PC-9 (cell line): ENCODE measurements around the gene NUP85. TPM values are rescaled to one million over a fixed set of nuclear protein-coding genes. Genes with fewer than 3 reads are reported as not detected.
"Not testable (repeated sequence)": the region's sequence is repeated elsewhere in the genome, so short reads cannot be mapped to it uniquely, and the experiment has no call there.

Experiments used
- BruUV-seq: library from RNA; stranded (reverse); fragments of 400-500 nt; replicated peaks from 2 replicates; lab custom pipeline; 2021; lab: Mats Ljungman, UMichigan
- CTCF ChIA-PET: fragments of 300-600 bp; sonication (Branson Sonifier 250); formaldehyde crosslinking; loops from one replicate; lab custom pipeline; 2022; ENCODE audit warnings: antibody characterized with exemption; lab: Charles Lee
- POLR2A ChIA-PET: fragments of 300-600 bp; sonication (Branson Sonifier 250); formaldehyde crosslinking; loops from one replicate; lab custom pipeline; 2022; ENCODE audit warnings: antibody characterized with exemption; ENCODE audit not compliant: unreplicated experiment; lab: Charles Lee
- DNase-seq, 2 experiments: peaks; one replicate each; pipeline versions ENCODE4 v3.0.0 to v3.0.0-alpha.2; 2015 to 2022; ENCODE audit warnings: mixed read lengths in 1 of 2
- H2AFZ ChIP-seq: fragments of 200-600 bp; sonication (generic); 2 replicates; pipeline ENCODE4 v1.8.1; 2017; ENCODE audit warnings: antibody characterized with exemption
- H3F3A ChIP-seq: fragments of 200-600 bp; sonication (generic); 2 replicates; pipeline ENCODE4 v1.8.1; 2017; ENCODE audit warnings: antibody characterized with exemption, mild to moderate bottlenecking, low read depth; ENCODE audit not compliant: insufficient read depth
- H3K27ac ChIP-seq: fragments of 200-600 bp; sonication (generic); 2 replicates; pipeline ENCODE4 v1.6.1; 2016; ENCODE audit warnings: mixed run types
- H3K27me3 ChIP-seq: fragments of 200-600 bp; sonication (generic); 2 replicates; pipeline ENCODE4 v1.6.1; 2016; ENCODE audit warnings: low read depth, mixed run types; ENCODE audit not compliant: insufficient read depth
- H3K36me3 ChIP-seq: fragments of 200-600 bp; sonication (generic); 2 replicates; pipeline ENCODE4 v1.6.1; 2016; ENCODE audit warnings: low read depth, mixed run types
- H3K4me1 ChIP-seq: fragments of 200-600 bp; sonication (generic); replicated peaks from 2 replicates; pipeline ENCODE4 v1.6.1; 2016; ENCODE audit warnings: mixed run types; ENCODE audit not compliant: insufficient read depth
- H3K4me2 ChIP-seq: fragments of 200-600 bp; sonication (generic); 2 replicates; pipeline ENCODE4 v1.6.1; 2017; ENCODE audit warnings: mixed run types
- H3K4me3 ChIP-seq: fragments of 200-600 bp; sonication (generic); 2 replicates; pipeline ENCODE4 v1.6.1; 2016; ENCODE audit warnings: mixed run types
- H3K79me2 ChIP-seq: fragments of 200-600 bp; sonication (generic); 2 replicates; pipeline ENCODE4 v1.6.1; 2017; ENCODE audit warnings: low read depth, mixed run types
- H3K9me2 ChIP-seq: fragments of 200-600 bp; sonication (generic); 2 replicates; pipeline ENCODE4 v1.8.1; 2017; ENCODE audit warnings: mild to moderate bottlenecking; ENCODE audit not compliant: insufficient read depth
- H3K9me3 ChIP-seq: fragments of 200-600 bp; sonication (generic); 2 replicates; pipeline ENCODE4 v1.8.1; 2016; ENCODE audit warnings: low read depth; ENCODE audit not compliant: insufficient read depth
- H4K20me1 ChIP-seq: fragments of 200-600 bp; sonication (generic); 2 replicates; pipeline ENCODE4 v1.8.1; 2017; ENCODE audit not compliant: insufficient read depth
- CTCF ChIP-seq: fragments of 200-600 bp; sonication (generic); conservative IDR thresholded peaks from 2 replicates; pipeline ENCODE4 v1.6.1; 2017; ENCODE audit warnings: mixed run types, antibody characterized with exemption, mild to moderate bottlenecking, moderate library complexity
- EZH2 ChIP-seq: fragments of 200-600 bp; sonication (generic); IDR thresholded peaks from 2 replicates; pipeline ENCODE4 v1.8.0; 2017; ENCODE audit warnings: antibody characterized with exemption, low read depth
- intact Hi-C: fragments of 100-400 bp; cut with micrococcal nuclease; formaldehyde crosslinking; loops from one replicate; pipeline ENCODE4 v1.10.0; 2022; ENCODE audit not compliant: unreplicated experiment
- total RNA-seq: library from RNA; stranded (reverse); gene quantifications from 2 replicates; pipeline ENCODE4 v1.2.3, GENCODE V29; 2021

NUP85 gene
- total RNA-seq, 1 experiment from 2014 or later: 73.1 TPM

- no peak overlapping the region for H3K4me3 ChIP-seq
- H3K36me3 ChIP-seq: no peaks in the 10 kb centered on the region
- no peaks in the 10 kb centered on the region for H3K4me1 ChIP-seq
- intact Hi-C loops: no loop called here
- no peak for DNase-seq
- ChIA-PET CTCF (no interaction called here), POLR2A (no interaction called here)
- H3K27me3 ChIP-seq: no peaks in the 10 kb centered on the region
- H3K9me3 ChIP-seq: no peaks in the 10 kb centered on the region
- H3K9me2 ChIP-seq: no peaks in the 10 kb centered on the region
- H3K27ac ChIP-seq: no peak overlapping the region
- H3K4me2 ChIP-seq: no peak overlapping the region
- H2AFZ ChIP-seq: no peak overlapping the region
- H3F3A ChIP-seq: no peaks in the 10 kb centered on the region
- no peak for TF ChIP-seq EZH2
- no peak for TF ChIP-seq CTCF
- H3K79me2 ChIP-seq: peaks cover 41% of the 10 kb centered on the region
- peaks cover 25% of the 10 kb centered on the region for H4K20me1 ChIP-seq
- BruUV-seq: no TSS peak
Measured at GRCh38 chr17:75252039-75252816, 46.7 kb downstream of the NUP85 start.

GRCh38 chr17:75255954-75256698, 50.6 kb downstream of the NUP85 start:
- DNase-seq, H3K4me3 ChIP-seq, BruUV-seq, H3F3A ChIP-seq, intact Hi-C loops, H2AFZ ChIP-seq, H3K36me3 ChIP-seq, CTCF ChIA-PET, H3K27ac ChIP-seq, H3K27me3 ChIP-seq, H3K9me2 ChIP-seq, POLR2A ChIA-PET, H3K9me3 ChIP-seq, H3K4me2 ChIP-seq: not testable (repeated sequence)
- peaks cover 24% of the 10 kb centered on the region for H4K20me1 ChIP-seq
- peaks cover 14% of the 10 kb centered on the region for H3K4me1 ChIP-seq
- peaks cover 52% of the 10 kb centered on the region for H3K79me2 ChIP-seq

- BruUV-seq, H3K4me3 ChIP-seq, H3K27ac ChIP-seq, H3K27me3 ChIP-seq, H3F3A ChIP-seq, H3K4me2 ChIP-seq, H3K9me2 ChIP-seq, POLR2A ChIA-PET, H2AFZ ChIP-seq, CTCF ChIA-PET, H3K9me3 ChIP-seq, DNase-seq, H3K36me3 ChIP-seq, intact Hi-C loops: not testable (repeated sequence)
- peaks cover 14% of the 10 kb centered on the region for H3K4me1 ChIP-seq
- peaks cover 52% of the 10 kb centered on the region for H3K79me2 ChIP-seq
- peaks cover 16% of the 10 kb centered on the region; the same call in 1 of the 2 replicates for H4K20me1 ChIP-seq
Measured at GRCh38 chr17:75257228-75257627, 51.7 kb downstream of the NUP85 start.
